ENCODE data around the gene DHPS.
A peak's percentile ranks its signal among the peaks of the same experiment; 100 is the strongest.
"Not testable (repeated sequence)": the region's sequence is repeated elsewhere in the genome, so short reads cannot be mapped to it uniquely, and the experiment has no call there.

The DHPS gene

DNA sequence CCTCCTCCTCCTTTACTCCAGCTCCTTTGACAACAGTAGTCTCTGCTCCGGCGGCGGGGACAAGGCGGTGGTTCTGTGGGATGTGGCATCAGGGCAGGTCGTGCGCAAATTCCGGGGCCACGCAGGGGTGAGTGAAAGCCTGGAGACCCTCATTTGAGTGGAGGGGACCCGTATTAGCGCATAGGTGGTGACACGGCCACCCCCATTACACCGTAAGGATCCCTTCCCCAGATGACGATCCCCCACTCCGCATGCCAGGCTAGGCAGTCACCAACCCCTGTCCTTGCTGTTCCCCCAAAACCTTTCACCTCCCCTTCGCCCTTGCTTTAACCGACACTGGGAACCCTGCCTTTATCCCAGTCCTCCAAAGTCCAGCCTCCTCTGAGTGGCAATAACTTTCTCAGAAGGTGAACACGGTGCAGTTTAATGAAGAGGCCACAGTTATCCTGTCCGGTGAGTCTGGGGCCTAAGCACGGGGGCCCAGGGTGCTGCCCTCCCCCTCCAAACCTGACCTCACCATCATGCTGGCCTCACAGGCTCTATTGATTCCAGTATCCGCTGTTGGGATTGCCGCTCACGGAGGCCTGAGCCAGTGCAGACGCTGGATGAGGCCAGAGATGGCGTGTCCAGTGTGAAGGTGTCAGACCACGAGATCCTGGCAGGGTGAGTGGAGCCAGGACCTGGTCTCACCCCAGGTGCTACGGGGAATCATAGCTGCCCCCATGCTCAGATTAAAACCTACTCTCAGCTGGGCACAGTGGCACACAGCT lies 11.3 kb downstream of the DHPS start:
- DNase-seq = no peak

DNA sequence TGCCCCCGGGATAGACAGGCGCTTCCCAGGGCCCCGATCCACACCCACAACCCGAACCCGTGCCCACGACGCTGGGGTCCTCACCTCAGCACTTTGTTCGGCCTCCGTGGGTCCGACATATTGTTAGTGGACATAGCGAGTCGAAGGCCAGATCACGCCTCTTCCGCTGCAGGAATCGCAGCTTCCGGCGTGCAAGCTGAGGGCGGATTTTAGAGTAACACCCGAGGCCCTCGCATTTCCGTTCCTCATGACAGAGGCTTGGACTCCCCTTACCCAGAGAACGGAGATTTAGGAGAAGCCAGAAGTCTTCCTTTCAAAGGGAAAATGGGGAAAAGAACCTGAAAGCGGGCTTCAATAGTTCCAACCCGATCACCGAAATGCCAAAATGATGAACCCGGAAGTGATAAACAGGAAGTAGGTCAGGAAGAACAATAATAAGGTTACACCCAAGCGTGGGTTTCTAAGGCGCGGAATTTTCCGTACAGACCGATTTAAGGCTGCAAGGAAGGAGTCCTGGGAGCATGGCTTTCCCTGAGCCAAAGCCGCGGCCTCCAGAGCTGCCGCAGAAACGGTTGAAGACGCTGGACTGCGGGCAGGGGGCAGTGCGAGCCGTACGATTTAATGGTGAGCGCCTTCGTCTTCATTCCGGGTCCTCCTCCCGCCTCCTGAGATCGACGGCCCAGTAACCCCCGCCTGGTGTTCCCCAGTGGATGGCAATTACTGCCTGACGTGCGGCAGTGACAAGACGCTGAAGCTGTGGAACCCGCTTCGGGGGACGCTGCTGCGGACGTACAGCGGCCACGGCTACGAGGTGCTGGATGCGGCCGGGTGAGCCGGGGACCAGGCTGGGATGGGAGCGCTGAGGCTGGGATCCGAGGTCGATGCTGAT lies 12.2 kb downstream of the DHPS start:
- DNase-seq = peak; percentile 79

DNA sequence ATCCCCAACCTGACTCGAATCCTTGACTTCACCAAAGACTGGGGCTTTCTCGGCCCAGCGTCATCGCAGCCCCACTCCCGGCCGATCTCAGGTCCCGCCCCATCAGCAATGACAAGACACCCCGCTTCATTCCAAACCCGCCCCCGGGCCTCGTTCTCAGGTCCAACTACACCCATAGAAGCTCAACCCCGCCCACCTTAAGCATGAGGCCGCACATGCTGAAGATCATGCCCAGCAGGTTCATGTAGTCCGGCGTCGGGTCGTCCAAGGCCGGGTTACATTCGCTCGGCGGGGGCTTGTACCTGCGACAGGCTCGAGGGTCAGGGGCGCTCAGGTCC lies 12.8 kb downstream of the DHPS start:
- DNase-seq = peak; percentile 66

DNA sequence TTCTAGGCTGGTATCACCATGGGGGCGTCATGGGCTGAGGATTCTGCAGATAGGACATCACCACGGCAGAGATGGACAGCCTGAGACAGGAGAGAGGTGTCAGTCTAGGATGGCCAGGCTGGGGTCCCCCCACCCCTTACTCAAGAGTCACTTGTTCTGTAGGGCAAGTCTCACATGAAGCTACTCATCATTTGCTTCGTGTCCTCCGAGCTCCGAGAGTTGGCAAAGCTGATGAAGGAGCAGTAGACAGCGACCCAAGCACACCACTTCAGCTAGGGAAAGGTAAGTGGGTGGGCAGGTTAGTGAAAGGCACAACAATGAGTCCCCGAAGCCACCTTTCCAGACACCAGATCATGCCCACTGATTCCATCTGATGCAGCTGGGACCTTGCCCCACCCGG lies 13.3 kb downstream of the DHPS start:
- no peak for DNase-seq

DNA sequence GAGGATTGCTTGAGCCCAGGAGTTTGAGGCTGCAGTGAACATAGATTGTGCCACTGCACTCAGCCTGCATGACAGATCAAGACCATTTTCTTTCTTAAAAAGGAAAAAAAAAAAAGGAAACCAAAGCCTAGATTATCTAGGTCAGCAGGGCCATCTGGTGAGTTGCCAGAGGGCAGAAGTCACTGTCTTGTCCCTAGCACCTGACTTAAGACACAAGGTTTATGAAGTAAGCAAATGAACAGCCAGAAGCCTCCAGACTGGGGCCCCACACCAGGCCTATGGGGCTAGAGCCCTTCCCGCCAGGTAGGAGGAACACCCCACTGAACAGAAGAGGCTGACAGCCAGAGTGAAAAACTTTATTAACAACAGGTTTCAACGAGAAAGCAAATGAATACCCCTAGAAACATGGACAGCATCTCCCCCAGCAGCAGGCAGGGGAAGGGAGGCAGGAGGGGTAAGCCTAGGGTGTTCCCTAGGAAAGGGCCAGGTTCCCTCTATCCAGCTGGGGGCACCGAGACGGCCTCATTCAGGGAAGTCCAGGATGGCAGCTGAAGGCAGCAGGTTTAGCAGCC lies 13.9 kb downstream of the DHPS start:
- DNase-seq = no peak

DNA sequence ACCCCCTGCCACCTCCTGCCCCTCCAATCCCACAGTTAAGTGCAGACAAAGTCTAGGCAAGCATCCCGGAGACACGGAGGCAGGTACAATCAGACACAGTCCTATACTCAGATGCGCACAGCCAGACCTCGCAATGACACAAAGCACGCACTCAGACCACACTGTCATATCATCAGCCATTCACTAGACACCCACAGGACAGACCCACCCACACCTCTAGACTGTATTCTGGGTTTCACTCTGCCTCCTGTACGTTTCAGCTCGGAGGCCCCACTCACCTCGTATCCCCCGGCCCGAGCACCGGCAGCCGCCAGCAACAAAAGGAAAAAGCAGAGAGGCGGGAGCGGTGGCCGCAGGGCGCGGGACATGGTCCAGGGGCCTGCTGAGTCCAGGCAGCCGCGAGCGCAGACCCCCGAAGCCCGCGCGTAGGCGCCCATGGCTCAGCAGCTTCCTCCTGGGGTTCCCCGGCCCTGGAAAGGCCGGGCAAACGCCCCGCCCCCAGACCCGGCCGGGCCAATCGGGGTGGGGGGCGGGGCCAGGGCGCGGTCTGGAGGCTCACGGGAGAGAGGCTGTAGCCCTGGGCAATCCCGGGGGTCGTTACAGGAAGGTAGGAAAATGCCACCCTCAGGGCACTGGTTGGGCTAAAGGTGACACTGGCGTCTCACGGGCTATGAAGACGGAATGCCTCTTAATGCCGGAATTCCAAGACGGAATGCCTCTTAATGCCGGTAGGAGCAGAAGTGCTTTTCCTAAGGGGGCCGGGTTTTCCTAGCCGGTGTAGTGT lies 15.2 kb downstream of the DHPS start, which contains the start of the genes MAN2B1 and WDR83:
MAN2B1 (minus strand) TSS at position 478 of the 784 bp plus-strand sequence; CDS start at position 437, 41 bp downstream.
WDR83 (plus strand) TSS at position 543 of the 784 bp plus-strand sequence. CDS start 2,984 bp downstream, outside the sequence.
- peak; percentile 83 for DNase-seq

DNA sequence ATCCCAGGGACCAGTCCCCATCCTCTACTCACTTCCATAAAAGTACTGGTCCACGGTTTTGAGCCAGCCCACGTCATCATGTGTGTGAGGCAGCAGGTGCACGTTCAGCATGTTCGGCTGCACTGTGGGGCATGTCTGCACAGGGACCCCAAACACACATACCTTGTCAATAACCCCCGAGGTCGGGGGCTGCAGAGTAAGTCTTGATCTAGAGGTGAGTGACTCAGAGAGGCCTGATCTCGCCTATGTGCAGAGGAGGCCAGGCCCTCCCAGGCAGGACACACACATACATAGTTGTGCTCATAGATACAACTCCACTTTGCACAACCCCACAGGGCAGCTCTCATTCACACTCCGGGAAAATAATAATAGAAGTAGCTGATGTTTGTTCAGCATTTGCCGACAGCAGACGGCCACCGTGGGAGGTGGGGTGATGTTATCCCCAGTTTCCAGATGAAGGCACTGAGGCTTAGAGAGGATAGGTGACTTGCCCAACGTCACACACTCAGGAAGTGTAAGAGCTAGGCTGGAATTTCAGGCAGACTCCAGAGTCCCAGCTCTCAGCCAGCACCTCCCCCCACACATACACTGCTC lies 15.9 kb downstream of the DHPS start:
- peak; percentile 43 for DNase-seq

DNA sequence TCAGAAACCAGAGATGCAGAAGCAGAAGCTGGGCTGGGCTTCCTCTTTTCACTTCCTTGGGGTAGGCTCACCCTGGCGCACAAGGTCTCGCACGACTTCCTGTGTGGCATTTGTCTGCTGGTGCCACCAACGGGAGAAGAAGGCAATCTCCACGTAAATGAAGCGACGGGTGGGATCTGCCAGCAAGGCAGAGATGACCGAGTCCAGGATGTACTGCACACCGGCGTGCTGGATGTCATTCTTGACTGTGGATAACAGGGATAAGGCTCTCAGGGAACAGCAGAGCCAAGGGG lies 16.5 kb downstream of the DHPS start:
- peak; percentile 85 for DNase-seq

DNA sequence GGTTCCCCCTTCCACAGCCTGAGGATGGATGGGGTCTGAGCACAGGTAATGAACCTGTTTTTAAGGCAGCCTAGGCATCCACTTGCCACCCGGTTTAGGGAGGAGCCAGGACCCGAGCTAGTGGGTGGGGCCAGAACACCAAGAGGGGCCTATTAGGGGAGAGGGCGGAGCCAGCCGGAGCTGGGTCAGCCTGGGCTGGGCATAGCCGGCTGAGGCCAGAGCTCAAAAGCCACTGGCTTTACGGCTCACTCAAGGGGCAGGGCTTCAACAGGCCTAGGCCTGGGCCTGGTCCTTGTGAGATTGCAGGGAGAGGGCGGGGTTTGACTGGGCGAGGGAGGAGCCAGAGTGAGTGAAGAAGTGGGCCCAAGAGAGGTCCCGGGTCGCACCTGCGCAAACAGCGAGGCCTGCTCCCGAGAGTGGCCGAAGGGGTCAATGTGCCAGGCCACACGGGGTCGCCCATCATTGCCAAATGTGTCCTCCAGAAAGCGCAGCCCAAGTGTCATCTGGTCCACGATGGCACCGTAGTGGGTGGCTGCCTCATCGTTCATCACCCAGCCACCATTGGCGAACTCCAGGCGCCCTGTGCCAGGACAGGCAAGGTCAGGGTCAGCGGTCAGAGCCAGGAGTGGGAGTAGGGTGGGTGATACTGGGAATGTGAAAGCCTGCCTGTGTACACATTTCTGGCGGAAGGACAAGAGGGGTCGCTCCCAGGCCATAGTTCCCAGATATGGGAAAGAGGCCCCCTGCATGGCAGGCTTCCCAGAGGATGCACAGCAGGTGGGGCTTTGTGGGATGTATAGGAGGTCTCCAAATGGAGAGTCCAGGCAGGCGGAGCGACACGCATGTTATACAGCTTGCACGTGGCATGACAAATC lies 17.0 kb downstream of the DHPS start:
- DNase-seq = peak; percentile 28

DNA sequence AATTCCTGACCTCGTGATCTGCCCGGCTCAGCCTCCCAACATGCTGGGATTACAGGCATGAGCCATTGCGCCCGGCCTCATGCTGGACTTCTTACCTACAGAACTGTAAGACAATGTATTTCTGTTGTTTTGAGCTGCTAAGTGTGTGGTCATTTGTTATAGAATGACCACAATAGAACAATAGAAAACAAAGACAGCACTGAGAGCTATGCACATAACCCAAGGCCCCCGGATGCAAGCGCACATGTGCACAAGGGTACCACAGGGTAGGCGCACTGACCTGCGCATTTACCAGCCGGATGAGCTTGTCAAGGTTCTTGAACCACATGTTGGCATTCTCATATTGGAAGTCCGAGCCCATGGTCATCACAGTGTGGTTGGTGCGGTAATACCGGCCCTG lies 20.7 kb downstream of the DHPS start:
- DNase-seq = no peak

DNA sequence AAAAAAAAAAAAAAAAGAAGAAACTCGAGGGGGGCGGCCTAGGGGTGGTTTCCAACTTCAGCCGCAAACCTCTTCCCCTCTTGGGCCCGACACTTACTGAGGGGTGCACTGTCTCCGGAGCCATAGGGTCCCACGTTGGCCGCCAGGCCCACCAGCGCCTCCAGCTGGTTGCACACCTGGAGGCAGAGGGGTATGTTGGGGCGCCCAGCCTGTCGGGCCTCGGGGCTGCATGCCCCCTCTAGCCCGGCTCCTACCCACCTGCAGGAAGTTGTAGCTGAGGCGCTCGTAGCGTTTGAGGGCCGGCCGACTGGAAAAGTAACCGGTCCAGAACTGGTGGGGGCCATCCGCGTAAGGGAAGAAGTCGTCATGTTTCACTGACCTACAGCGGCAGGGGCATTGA lies 23.7 kb downstream of the DHPS start:
- DNase-seq = no peak

DNA sequence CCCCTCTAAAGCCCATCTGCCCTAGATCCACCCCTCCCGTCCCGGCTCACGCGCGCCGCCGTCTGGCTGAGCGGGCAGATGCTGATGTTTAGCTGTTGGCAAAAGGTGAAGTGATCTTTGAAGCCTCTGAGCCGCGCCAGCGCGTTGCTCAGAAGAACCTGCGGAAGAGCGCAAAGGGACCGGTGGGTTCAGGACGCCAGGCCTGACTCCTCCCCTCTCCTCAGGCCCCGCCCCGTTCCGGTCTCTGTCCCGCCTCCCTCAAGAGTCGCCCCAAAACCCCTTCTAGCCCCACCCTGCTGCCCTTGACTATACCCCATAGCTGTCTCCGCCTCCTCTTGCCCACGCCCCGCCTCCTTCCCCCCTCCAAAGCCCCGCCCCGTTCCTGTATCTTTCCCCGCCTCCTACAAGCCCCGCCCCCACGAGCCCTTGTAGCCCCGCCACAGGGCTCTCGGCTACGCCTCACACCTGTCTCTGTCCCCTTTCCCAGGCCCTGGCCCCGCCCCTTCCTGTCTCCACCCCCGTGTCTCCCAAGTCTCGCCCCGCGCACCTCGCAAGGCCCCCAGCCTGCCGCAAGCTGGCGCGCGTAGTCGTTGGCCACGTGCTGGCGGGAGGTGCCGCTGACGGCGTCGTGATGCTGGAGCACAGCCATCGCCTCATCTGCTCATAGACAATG lies 24.6 kb downstream of the DHPS start:
- DNase-seq = peak; percentile 25

DNA sequence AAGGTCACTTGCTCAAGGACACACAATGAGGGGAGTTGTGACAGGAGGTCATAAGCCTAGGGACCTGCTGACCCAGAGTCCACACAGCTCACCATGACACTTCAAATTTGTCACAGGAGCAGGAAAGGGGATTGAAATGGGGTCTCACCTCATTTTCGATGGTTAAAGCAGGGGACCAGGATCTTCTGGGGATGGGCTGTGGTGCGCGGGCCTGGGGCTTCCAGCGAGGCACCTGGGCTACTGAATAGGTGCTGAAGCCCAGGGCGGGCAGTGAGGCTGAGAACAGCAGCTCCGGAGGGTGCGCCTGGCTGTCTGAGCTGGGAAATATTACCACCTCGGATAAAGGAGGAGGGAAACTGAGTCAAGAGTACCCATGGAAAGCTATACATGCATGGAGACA lies 26.1 kb downstream of the DHPS start:
- DNase-seq = no peak

DNA sequence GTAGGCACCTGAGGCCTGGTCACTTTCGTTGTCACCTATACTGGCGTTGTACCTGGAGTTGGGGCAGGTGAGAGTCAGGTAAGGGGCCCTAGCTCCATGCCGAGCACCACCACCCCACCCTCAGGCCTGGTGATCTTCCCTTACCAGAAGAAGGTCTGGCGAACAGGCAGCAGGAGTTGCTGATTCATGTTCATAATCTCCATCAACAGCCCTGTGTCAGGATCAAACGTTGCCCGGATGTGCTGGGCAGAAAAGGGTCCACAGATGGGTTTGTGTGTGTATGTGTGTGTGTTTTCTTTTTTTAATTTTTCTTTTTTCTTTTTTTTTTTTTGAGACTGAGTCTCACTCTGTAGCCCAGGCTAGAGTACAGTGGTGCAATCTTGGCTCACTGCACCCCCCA lies 29.5 kb downstream of the DHPS start:
- no peak for DNase-seq

DNA sequence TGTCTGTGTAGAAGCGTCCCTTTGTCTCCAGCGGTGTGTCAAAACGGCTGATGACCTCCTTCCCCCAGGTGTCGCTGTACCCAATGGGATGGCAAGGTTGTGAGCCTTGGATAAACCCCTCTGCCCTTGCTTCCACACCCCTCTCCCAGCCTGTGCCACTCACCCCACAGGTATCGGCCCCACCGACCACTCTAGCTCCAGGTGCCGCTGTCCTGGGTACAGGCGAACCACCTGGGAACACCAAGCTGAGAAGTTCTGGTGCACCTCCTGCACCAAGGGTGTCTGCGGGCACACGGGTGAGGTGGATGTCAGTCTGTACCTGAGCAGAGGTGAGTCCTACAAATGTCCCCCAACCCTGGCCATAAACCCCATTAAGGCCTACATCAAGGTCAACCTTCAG lies 31.7 kb downstream of the DHPS start:
- no peak for DNase-seq

DNA sequence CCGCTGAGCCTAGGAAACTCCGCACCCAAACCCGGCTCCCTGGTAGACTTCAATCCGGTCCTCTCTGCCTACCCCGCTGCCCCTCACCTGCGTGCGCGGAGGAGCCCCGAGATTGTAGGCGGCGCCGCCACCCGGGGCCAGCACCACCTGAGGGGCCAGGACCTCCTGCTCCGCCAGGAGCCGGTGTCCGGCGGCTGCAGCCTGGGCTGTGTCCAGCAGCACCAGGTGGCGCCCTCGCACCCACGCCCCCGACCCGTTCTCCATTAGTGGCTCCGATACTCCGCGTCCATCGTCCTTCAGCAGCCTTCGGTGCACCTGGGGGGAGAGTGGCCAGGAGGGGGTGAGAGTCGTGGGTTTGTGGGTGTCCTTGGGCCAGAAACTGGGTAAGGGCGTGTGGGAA lies 33.6 kb downstream of the DHPS start:
- no peak for DNase-seq

DNA sequence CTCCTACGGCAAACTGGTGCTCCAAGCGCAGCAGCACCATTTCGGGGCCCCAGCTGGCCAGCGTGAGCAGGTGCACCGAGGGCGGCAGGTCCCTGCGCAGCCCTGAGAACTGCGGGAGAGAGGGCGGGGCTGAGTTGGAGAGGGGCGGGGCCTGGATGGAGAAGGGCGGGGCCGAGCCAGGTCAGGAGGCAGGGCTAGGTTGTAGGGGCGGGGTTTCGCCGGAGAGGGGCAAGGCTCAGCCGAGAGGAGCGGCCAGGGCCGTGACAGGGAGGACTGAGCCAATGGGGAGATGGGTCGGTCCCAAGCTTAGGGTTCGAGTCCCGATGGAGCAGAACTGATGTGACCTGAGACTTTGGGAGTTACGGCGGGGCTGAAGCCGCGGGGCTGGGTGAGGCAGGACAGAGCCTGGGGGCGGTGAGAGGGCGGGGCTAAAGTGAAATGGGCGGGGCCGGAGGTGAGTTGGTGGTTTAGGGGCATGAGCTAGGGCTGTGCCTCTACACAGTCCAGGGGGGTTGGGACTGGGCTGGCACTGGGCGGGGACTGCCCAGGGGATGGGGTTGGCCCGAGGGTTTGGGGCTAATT lies 34.1 kb downstream of the DHPS start:
- peak; percentile 34 for DNase-seq

DNA sequence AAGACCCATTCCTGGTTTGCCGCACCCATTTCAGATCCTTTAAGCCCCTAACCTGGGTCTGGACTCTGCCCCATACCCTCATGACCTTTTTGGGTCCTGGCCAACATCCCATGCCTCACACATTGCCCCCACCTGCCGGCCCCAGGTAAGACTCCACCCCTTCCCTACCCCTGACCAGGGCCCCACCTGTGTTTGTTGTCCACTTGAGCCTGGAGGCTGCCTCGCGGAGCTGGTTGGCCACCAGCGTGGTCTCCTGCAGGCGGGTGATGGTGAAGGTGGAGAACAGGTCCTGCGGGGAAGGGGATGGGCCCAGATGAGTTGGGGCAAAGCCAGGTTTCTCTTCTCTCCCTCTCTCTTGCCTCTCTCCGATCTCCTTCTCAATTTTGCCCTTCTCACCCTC lies 34.6 kb downstream of the DHPS start:
- DNase-seq = no peak

DNA sequence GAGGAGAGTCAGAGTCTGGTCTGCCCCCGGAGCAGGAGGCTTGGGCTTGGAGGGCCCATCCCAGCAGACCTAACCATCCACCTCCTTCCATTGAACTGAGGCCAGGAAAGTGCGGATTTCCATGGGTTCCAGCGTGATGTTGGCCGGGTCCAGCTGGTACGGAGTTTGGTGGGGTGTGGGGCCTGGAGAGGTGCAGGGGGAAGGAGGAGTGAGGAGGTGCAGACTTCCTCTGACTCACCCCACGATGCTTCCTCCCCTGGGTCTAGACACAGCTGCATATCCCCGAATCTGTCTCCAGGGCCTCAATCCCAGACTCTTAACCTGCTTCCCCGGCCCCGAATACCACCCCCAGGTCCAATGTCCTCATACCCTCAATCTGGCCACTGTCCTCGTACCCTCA lies 35.1 kb downstream of the DHPS start:
- no peak for DNase-seq

DNA sequence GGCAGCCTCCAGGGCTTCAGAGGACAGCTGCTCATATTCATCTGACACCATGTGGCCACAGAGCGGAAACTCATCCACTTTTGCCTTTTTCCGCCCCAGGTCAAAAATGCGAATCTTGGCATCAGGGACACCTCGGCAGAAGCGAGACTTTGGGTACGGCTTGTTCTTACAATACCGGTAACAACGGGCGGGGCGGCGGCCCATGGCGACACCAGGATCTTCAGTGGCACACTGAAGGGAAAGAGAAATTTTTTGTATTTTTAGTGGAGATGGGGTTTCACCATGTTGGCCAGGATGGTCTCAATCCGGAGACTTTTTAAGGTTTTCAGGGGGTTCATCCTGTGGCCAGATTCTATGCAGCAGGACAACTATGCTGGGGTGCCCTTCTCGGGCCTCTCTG lies 38.0 kb downstream of the DHPS start:
- not testable (repeated sequence) for DNase-seq

DNA sequence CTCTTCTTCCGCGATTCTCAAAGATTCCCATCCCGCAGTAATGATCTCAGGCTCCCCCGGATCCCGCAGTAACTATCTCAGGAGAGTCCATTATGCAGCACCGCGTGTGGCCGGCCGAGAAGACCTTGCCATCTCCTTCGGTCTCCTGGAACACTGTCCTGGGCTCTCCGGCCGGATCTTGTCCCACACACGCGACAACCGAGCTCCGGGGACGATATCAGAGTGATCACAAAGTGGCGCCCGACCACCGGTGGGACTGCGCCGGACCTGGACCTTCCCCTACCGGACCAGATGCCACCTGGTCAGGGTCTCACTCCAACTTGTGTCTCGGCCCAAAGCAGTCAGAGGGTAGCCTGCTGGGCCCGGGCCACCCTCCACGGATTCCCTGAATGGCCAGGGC lies 39.2 kb downstream of the DHPS start:
- DNase-seq = no peak
